DND-41 (cell line): Measurements from ENCODE around the gene MTA1.

Experiments
- ATAC-seq: fragments of 200-7000 bp; cut with Tn5 transposase; 3 replicates; pipeline ENCODE4 v1.9.1; 2021; ENCODE audit warnings: low read depth; ENCODE audit not compliant: insufficient read depth
- DNase-seq: peaks from one replicate; pipeline ENCODE4 v3.0.0-alpha.2; 2020
- H2AFZ ChIP-seq: 2 replicates; pipeline ENCODE4 v1.6.0; 2012; ENCODE audit warnings: low read depth, low read length
- H3K27ac ChIP-seq: 2 replicates; pipeline ENCODE4 v1.5.1; 2012; ENCODE audit warnings: low read length, inconsistent platforms
- H3K27me3 ChIP-seq: fragments of 200-600 bp; sonication (generic); 2 replicates; pipeline ENCODE4 v1.6.0; 2012; ENCODE audit warnings: low read length, mild to moderate bottlenecking, inconsistent platforms; ENCODE audit not compliant: insufficient read depth, poor library complexity
- H3K36me3 ChIP-seq: 2 replicates; pipeline ENCODE4 v1.5.1; 2012; ENCODE audit warnings: low read length, inconsistent platforms; ENCODE audit not compliant: insufficient read depth
- H3K4me1 ChIP-seq: 2 replicates; pipeline ENCODE4 v1.5.1; 2012; ENCODE audit warnings: mild to moderate bottlenecking, low read length; ENCODE audit not compliant: insufficient read depth
- H3K4me2 ChIP-seq: 2 replicates; pipeline ENCODE4 v1.6.0; 2012; ENCODE audit warnings: mild to moderate bottlenecking, moderate library complexity, low read length, inconsistent platforms; ENCODE audit not compliant: insufficient read depth
- H3K4me3 ChIP-seq, 2 experiments: fragments of 200-600 bp in 1 of 2; shearing (Covaris generic) in 1 of 2; 2 replicates each; pipeline ENCODE4 v1.5.1; 2012 to 2016; ENCODE audit warnings: inconsistent platforms in 2 of 2, low read length in 2 of 2, mild to moderate bottlenecking in 2 of 2, low read depth in 1 of 2, moderate library complexity in 1 of 2
- H3K79me2 ChIP-seq: 2 replicates; pipeline ENCODE4 v1.6.0; 2012; ENCODE audit warnings: low read length, inconsistent platforms; ENCODE audit not compliant: insufficient read depth
- H3K9ac ChIP-seq: 2 replicates; pipeline ENCODE4 v1.6.0; 2012; ENCODE audit warnings: low read depth, mild to moderate bottlenecking, inconsistent platforms, low read length, moderate library complexity
- H3K9me3 ChIP-seq: 2 replicates; pipeline ENCODE4 v1.5.1; 2012; ENCODE audit warnings: low read length, moderate library complexity, mild to moderate bottlenecking, inconsistent platforms; ENCODE audit not compliant: insufficient read depth, severe bottlenecking
- H4K20me1 ChIP-seq: 2 replicates; pipeline ENCODE4 v1.6.0; 2012; ENCODE audit warnings: low read length; ENCODE audit not compliant: insufficient read depth
- CTCF ChIP-seq: IDR thresholded peaks from 2 replicates; pipeline ENCODE4 v1.5.1; 2012; ENCODE audit warnings: borderline replicate concordance, low read length, moderate library complexity, mild to moderate bottlenecking; ENCODE audit not compliant: poor library complexity, severe bottlenecking; ENCODE audit errors: extremely low read depth
- EZH2 ChIP-seq: IDR thresholded peaks from 3 replicates; pipeline ENCODE4 v1.6.1; 2012; ENCODE audit warnings: borderline replicate concordance, low read depth, mild to moderate bottlenecking, moderate library complexity, low read length, inconsistent platforms; ENCODE audit not compliant: severe bottlenecking

MTA1 gene

DNA sequence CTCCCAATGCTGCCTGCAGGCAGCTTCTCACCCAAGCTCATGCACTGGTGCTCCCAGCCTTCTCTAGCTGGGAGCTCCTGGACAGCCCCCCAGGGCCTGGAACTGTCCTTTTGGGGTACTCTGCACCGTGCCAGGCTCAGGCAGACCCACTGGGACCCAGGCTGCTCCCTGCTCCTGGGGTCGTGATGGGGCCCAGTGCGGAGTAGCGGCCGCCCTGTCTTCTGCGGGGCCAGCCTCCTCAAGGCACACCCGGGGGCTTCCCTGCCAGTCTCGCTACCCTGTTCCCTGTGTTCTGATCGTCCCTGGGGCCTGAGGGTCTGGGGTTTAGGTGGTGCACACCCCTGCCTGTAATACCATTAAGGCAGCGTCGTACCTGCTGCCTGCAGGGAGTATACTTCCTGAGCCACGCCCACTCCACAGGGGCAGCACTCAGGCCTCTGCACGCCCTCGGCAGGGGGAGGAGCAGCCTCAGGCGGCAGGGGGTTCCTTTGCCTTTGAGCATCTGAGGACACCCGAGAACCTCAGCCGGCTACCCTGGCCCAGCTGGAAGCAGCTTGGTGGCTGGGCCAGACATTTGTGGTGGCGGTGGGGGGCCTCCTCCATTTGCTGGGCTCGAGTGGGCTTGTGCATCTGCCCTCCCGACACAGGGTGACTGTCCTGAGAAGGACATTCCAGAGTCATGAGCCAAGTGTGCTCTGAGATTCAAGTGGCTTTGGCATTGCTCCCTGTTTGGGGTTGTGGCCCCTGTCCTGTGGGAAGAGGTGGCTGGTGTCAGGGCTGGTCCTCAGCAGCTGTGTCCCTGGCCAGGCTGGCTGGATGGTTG is 45.8 kb downstream of the MTA1 start:
- Histone ChIP-seq H3K4me3 (no peak overlapping the region), H3K9me3 (no peaks in the 10 kb centered on the region), H4K20me1 (peaks cover 27% of the 10 kb centered on the region), H3K27ac (no peak overlapping the region), H3K4me2 (no peak overlapping the region), H3K36me3 (peaks cover 86% of the 10 kb centered on the region), H3K4me1 (no peaks in the 10 kb centered on the region), H3K27me3 (no peaks in the 10 kb centered on the region), H2AFZ (no peak overlapping the region), H3K79me2 (no peaks in the 10 kb centered on the region), H3K9ac (no peak overlapping the region)
- ATAC-seq, result no peak
- no peak for DNase-seq
- TF ChIP-seq EZH2 (no peak), CTCF (no peak)

GRCh38 chr14:105466531-105467248 is 47.1 kb downstream of the MTA1 start:
- H3K9ac ChIP-seq, result no peak overlapping the region
- ATAC-seq (no peak), DNase-seq (no peak)
- H3K79me2 ChIP-seq, result no peaks in the 10 kb centered on the region
- H4K20me1 ChIP-seq, result peaks cover 35% of the 10 kb centered on the region
- H3K27me3 ChIP-seq, result no peaks in the 10 kb centered on the region
- H3K27ac ChIP-seq, result no peak overlapping the region
- H2AFZ ChIP-seq, result no peak overlapping the region
- peaks cover 73% of the 10 kb centered on the region for H3K36me3 ChIP-seq
- H3K4me3 ChIP-seq, result no peak overlapping the region
- H3K4me1 ChIP-seq, result no peaks in the 10 kb centered on the region
- no peaks in the 10 kb centered on the region for H3K9me3 ChIP-seq
- TF ChIP-seq EZH2 (no peak), CTCF (no peak)
- H3K4me2 ChIP-seq, result no peak overlapping the region

GRCh38 chr14:105467249-105467941 is 47.8 kb downstream of the MTA1 start:
- H3K4me3 ChIP-seq, result no peak overlapping the region
- H3K79me2 ChIP-seq, result no peaks in the 10 kb centered on the region
- no peaks in the 10 kb centered on the region for H3K27me3 ChIP-seq
- no peaks in the 10 kb centered on the region for H3K4me1 ChIP-seq
- H2AFZ ChIP-seq, result no peak overlapping the region
- ATAC-seq, result no peak
- TF ChIP-seq CTCF (no peak), EZH2 (no peak)
- no peak overlapping the region for H3K4me2 ChIP-seq
- DNase-seq, result no peak
- H3K36me3 ChIP-seq, result peaks cover 71% of the 10 kb centered on the region
- no peak overlapping the region for H3K9ac ChIP-seq
- no peak overlapping the region for H3K27ac ChIP-seq
- peaks cover 42% of the 10 kb centered on the region for H4K20me1 ChIP-seq
- no peaks in the 10 kb centered on the region for H3K9me3 ChIP-seq
